ENCODE measurements around the gene PHOX2B.
"Not testable (repeated sequence)": the region's sequence is repeated elsewhere in the genome, so short reads cannot be mapped to it uniquely, and the experiment has no call there.

PHOX2B gene

DNA sequence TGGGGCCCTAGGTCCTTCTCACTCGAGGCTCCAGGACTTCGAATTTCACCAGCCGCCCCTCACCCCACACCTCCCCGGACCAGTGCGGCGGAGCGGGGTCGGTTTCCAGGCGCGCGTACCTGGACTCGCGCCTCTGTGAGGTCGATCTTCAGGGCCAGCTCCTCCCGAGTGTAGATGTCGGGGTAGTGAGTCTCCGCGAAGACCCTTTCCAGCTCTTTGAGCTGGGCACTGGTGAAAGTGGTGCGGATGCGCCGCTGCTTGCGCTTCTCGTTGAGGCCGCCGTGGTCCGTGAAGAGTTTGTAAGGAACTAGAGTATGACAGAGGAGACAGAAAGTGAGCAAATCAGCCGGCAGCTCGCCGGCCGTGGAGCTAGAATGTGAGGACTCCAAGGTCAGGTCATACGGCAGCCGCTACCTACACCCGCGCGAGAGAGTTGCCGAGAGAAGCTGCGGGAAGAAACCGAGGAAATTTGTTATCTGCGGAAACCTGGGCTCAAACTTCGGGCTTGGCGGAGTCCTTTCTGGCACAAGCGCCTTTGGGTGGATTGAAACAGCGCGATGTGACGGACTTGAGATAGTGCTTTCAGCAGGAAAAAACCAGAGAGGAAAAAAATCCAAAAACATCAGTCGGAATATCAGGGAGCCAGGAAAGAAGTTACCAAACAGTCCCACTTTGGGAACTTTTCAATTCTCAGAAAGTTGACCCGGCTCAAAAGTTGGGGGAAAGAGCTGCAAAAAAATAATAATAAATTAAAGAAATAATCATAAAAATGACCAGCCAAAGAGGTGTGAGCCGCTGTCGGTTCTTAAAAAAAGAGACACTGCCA, 1.1 kb downstream of the PHOX2B start:
- no peak for DNase-seq

DNA sequence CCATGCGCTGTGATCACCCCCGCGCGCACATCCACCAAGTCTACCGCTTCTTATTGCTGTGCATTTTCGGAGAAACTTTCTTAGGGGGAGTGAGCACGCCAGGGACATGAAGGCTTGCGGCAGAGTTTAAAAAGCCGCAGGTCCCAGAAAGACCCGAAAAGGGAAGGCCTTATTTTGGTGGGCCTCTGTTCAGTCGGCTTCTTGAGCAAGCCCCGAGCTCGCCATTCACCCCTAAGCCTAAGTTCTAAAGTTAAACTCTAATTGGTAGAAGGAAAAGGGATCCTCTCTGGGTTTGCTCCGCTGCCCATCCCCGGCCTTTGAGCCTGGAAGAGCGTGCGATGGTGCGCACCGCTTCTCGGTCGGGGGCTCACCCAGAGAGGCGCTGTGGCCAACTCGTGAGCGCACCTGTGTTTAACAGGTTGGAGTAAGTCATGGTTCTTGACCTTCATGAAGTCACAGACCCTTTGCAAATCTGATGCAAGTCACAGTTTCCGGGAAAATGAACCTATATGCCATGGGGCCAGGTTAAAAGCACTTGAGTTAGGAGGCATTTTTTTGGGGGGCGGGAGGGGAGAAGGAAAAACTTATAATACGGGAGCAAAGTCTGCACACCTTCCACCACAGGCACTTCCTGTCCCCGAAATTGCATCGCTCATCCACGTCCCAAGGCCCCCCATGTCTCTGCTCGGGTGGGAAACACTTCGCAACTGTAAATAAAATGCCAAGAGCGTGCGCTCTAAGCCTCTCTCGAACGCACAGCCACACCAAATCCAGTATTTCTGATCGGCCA, 1.9 kb downstream of the PHOX2B start:
- no peak for DNase-seq

DNA sequence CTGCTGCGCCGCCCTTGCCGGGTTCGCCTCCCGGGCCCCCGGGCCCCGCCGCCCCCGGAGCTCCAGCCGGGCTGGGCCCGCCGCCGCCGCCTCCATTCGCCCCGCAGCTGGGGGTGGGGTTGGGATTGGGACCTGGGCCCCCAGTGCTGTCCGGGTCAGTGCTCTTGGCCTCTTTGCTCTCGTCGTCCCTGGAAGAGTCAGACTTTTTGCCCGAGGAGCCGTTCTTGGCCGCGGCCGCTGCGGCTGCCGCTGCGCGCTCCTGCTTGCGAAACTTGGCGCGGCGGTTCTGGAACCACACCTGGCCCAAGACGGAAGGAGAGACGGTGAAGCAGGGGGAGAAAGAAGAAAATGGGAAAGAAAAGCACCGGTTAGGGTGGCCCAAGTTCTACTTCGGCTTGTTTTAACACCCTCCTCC, 2.5 kb downstream of the PHOX2B start:
- no peak for DNase-seq

DNA sequence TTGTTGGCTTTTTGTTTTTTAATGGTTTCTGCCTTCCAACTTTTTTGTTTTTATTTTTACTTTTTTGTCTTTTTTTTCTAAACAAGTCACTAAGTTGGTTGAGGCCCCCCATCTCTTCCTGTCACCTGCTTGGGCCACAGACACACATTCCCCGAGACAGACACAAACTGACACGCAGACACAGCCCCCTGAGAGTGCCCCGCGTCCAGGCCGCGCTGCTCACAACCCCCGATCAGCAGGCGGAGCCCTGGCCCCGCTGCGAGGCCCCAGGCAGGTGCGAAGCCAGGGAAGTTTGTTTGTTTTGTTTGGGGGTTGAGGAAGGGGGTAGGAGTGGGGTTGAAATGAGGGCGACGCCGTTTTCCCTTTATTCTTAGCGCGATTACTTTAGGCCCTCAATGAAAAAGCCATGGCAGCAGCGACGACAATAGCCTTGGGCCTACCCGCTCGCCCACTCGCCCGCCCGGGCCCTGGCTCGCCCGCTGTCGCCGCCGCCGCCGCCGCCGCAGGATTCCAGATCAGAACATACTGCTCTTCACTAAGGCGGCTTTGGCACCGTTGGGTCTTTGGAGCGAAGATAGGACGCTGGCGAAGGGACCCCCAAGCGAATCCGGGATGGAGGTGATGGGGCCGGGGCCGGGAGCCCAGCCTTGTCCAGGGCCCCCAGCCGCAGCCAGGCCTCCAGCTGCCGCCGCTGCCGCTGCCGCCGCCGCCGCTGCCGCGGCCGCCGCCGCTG, 3.1 kb downstream of the PHOX2B start:
- no peak for DNase-seq

DNA sequence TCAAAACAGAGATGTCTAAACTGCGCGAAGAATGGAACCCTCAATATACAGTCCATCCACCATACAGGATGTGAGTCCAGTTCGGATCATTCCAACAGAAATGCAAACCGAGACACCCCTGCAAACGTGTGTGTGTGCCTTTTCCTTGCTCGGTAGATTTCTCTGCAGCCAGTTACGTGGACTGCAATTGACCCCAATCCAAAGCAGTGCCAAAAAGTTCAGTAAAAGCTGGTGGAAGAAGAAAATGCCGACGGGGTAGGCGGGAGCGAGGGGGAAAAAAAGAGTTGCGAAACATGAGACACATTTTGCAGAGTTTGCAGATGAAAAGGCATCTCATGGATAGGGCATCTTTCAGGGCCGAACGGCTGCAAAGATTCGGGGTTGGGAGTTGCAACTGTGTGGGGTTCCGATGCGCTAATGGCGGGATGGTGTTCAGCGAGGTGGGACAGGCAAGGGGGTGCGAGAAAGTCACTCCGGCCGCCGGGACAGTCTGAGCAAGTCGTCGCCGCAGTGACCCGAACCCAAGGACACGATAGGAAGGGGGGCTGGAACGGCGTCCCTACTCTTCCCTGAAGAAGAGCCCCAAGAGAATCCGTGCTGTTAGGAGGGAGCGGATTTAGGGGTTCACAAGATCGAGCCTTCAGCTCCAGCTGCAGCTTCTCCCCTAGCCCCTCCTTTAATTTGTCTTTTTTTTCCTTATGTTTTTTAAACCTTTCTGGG, 3.8 kb downstream of the PHOX2B start:
- no peak for DNase-seq

DNA sequence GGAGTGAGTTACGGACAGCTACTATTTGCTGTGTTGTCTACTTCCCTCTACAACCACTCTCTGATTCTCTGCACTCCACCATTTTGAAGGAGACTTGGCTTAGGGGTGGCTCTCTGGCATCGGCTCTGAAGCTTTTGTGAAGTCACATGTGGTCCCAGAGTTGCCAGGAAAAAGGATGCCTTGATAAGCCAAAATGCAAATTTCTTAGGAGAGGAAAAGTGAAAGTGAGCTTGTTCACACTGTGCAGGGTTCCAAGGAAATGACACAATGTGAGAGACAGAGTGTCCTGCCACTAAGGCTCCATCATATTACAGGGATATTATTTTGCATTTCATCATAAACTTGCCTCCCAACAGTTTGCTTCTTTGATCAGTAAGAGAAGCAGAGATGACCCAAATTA, 7.2 kb downstream of the PHOX2B start:
- no peak for DNase-seq

DNA sequence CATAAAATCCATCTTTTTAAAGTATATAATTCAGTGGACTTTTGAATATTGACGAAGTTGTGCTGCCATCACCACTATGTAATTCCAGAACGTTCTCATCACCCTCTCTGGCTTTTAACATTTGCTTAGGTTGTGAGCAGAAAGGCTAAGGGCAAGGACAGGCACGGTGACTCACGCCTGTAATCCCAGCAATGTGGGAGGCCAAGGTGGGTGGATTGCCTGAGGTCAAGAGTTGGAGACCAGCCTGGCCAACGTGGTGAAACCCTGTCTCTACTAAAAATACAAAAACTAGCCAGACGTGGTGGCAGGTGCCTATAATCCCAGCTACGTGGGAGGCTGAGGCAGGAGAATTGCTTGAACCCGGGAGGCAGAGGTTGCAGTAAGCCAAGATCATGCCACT, 11.0 kb downstream of the PHOX2B start:
- DNase-seq: not testable (repeated sequence)

DNA sequence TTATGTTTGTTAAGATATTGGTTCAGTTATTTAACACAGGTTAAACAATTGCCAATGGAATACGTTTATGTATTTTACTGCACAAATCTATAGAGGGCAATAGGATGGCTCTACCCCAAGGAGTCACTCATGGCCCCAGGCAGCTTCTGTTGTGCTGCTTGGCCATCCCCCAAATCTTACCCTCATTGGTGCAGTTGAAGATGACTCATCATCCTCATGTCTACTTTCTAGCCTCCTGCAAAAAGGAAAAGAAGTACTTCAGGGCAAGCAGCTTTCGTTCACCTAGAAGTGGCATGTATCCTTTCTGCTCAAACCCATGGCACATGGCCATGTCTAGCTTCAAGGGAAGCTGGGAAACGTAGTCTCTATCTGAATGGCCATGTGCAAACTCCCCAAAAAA, 14.2 kb downstream of the PHOX2B start:
- no peak for DNase-seq

DNA sequence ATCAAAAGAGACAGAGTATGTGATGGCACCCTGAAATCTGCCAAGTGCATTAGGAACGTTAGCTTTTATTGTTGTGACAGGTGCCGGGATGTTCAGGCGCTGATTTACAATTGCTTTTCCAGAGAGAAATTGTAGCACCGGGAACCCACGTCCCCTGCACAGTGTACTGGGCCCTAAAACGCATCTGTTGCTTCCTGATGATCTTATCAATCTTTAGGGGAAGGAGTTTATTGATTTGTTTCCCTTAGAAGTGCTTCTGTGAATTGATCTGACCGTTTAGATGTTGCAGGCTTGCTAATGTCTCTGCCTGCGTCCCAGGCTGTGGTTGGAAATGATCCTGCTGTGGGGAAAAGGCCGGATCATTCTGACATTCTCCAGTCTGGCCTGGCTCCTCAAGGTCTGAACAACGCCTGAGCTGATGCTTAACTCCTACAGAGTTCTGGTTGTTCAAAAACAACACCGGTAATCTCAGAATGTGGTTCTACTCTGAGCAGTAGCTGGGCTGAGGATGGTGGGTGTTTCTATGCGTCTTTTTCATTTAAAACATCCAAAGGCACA, 16.9 kb downstream of the PHOX2B start:
- no peak for DNase-seq

DNA sequence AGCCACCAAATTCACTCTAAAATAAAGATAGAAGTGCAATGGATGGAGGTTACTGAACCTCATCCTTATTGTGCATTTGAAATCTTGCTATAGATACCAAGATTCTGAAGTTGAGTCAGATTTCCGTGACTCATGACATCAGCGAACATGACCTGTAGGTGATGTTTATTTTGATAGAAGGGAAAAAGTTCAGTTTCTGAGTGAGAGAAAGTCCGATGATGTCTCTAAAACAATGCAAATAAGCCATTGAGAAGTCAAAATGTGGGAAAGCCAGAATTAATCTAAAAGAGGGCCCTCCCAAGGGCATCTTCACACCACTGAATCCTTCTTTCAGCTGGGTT, 20.0 kb downstream of the PHOX2B start:
- no peak for DNase-seq

DNA sequence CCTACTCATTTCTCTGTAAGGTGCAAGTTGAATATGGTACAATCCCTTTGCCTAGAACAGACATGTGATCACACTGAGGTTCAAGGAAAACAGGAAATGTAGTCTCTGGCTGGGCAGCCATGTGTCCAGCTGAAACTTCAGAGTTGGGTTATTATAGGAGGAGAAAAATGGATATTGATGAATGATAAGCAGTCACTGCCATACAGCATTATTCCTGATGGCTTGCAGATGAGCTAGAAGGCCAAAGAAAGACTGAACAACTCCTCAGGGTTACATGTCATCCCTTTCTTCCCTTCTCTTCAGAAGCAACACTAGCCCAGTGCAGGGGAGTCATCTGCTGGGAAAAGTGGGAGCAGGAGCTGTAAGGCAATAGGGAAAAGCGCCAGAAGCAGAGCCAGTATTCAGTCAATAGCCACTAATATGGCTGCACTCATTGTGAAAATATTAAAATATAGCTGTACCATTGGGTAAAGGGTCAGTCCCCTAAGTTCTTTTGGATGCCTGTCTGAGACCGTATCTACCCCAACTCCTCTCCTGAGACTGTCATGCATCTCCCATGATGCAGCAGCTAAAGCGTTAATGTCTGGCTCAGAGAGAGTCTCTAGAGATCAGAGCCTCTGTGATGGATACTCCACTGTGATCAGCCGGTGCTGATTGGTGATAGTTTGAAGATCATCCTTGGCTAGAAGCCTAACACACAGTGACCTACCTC, 20.5 kb downstream of the PHOX2B start:
- DNase-seq: no peak

DNA sequence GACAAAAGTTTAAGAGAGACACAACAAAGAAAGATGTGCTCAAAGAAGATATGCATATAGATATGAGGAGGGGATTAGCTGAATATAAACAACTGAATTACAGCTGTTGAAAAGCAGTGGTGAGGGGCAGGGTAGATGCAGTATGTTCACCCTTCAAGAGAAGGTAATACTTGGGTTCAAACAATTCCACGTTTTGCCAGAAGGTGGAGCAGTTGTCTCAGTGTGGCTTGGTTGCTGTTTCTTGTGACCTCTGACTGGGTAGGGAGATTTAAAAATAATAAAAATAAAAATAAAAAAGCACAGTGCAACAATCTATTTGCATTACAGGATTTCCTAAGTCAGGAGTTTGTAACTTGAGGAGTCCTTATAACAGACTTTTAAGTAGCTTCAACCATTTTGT, 23.3 kb downstream of the PHOX2B start:
- DNase-seq: no peak

DNA sequence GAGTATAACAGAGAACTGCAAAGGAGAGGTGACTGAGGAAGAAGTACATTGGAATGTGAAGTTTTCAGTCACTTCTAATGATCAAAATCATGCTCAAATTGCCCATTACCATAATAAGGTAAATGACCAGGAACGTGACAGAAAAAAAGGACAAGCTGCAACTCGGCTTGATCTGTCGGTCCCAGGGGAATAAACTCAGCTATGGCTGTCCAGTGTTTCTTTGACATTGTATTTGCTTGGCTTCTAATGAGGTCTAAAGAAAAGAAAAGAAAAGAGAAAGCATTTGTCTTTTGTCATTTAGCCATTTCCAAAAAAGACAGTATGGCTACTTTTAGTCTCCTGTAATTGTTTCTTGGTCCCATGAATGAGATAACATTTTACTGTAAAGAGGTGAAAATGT, 25.2 kb downstream of the PHOX2B start:
- DNase-seq: no peak

DNA sequence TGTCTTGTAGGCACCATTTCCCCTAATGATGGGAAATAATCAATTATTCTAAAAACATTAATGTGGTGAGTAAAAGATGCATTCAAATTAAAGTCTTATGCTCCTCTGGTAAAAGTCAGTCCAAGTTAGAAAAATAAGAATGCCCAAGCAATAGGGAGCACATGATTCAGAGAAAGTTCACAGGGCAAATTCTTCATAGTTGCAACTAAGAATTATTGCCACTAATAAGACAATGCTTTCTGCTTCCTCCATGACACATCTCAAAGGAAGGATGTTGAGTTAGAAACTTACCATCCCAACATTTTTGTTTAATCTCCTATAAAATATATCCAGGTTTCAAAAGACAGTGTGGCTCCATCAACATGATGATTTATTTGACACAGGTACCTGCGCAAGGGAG, 26.3 kb downstream of the PHOX2B start:
- no peak for DNase-seq

DNA sequence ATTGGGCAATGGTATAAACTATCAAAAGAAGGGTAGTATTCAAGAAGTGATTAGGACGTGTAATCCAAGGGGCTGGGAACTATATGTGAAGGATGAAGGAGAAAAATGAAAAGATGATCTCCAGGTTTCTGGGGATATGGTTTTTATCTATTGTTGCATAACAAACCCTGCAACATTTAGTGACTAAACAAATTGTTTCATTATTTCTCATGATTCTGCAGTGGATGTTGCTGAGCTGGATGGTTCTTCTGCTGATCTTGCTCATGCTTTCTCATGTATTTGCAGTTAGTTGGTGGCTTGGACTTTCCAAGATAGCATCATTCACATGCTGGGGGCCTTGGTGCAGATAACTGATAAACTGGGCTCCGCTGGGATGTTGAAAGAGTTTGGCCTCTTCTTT, 29.1 kb downstream of the PHOX2B start:
- DNase-seq: no peak

DNA sequence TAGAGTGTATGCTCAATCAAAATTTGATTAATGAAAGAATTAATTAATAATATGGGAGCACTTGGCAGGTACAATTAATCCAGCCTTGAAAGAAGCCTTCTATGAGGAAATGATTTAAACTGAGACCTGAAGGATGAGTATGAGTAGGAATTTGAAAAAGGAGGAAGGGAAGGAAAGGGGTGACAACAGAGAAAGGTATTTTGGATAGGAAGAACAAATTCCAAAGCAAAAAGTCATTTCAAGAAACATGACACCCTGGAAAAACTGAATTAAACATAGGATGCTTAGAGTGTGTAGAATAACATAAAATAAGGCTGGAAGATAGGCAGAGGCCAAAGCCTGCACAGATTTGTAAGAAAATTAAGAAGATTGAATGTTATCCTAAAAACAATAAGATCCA, 29.6 kb downstream of the PHOX2B start:
- DNase-seq: peak in 1 of 2 experiments; percentile 56

DNA sequence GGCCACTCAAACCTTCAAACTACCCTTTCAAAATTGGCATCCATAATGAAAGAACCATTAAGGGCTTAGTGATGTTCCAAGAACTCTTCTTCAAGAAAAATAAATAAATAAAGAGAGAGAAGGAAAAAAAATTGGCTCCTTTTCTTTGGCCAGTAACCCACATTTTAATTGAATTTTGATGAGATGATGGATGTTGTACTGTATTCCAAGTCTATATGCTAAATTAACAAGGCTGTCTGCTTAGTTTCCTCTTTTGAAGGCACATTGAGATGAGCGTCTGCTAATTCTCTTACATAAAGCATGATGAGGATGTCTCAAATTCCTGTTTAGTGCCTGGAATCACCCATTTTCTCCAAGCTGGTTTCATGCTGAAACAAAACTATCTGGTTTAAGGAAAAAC, 33.4 kb downstream of the PHOX2B start:
- DNase-seq: no peak

DNA sequence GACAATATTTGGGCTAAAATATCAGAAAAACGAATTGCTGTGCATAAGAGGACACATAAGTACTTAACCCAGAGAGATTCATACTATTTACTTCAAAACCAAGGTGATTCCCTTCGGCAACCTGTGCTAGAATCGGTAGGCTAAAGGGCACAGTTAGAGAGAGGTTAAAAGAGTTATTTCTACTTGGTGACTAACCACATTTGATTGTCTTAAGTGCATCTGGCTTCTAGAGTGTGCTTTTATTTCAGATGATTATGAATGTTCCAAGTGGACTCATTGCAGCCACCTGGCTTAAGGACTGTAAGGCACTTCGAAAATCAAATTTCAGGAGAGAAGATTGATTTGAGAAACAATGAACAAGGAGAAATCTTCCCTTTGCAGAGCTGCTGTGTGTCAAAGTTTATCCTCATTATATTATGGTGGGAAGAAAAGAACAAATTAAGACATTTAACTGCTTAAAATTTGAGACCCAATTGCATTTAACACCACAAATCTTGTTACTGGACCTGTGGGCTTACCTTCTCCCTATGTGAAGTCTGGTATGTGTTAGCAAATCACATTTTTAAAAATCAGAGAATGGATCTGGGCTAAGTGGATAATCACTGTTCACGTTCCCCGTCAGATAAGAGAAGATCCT, 34.0 kb downstream of the PHOX2B start:
- DNase-seq: no peak

DNA sequence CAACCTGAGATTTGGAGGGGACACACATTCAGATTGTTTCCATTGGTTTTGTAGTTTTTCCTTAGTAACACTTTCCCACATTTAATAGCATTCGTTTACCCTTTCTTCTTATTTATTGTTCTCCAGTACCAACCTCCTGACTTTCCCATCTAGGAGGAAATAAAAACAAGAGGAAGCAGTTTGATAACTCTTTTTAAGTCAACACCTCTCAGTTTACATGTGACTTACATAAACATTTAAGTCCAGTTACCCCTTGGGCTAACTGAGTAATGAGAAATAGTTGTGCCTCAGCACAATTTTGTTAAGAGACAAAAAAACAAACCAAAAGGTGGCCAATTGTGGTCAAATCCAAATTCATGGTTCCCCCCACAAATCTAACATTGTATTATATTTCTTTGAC, 34.8 kb downstream of the PHOX2B start:
- DNase-seq: no peak

DNA sequence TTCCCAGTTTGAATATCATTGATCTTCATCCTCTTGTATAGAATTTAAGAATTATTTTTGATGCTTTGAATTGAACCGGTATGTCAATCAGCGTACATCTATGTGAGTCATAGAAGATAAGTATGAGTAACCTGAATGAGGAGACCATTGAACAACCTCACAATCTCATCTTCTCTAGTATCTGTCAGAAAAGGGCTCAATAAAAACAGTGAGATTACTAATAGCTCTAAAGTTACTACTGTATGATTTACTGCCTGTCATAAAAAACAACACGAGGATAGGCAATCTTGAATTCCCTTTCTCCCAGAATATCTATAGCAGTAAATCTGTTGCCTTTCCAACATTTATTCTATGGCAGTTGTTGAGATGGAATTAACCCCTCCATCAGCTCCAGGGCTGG, 36.1 kb downstream of the PHOX2B start:
- DNase-seq: no peak

DNA sequence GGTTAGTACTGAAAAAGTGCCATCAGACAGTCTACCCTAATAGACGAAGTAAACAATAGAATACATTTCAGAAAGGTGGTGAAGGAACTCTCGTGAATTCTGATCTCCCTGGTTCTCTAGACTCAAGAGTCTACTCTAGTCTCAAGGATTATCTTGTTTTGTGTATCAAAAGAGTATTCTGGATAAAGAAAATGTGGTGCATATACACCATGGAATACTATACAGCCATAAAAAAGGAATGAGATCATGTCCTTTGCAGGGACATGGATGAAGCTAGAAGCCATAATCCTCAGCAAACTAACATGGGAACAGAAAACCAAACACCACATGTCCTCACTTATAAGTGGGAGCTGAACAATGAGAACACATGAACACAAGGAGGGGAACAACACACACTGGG, 36.9 kb downstream of the PHOX2B start:
- not testable (repeated sequence) for DNase-seq
